ENCODE results near the gene DNM3.

The DNM3 gene

DNA sequence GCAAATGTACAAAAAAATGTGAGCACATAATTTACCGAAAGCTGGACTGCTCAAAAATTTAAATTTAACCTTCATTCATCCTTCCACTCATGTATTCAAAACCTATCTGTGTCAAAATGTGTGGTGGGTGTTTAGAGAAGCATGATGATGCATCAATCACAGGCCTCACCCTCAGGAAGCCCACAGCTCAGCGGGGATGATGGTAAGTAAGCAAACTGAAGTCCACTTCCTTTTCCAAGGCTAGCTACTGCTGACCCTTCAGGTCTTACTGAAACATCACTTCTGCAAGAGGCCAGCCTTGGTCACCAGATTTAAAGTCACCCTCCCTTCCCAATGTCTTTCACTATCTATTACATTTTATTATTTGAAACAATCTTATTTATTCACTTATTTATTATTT is 254.5 kb downstream of the DNM3 start:
- TF ChIP-seq, protein P1, sequence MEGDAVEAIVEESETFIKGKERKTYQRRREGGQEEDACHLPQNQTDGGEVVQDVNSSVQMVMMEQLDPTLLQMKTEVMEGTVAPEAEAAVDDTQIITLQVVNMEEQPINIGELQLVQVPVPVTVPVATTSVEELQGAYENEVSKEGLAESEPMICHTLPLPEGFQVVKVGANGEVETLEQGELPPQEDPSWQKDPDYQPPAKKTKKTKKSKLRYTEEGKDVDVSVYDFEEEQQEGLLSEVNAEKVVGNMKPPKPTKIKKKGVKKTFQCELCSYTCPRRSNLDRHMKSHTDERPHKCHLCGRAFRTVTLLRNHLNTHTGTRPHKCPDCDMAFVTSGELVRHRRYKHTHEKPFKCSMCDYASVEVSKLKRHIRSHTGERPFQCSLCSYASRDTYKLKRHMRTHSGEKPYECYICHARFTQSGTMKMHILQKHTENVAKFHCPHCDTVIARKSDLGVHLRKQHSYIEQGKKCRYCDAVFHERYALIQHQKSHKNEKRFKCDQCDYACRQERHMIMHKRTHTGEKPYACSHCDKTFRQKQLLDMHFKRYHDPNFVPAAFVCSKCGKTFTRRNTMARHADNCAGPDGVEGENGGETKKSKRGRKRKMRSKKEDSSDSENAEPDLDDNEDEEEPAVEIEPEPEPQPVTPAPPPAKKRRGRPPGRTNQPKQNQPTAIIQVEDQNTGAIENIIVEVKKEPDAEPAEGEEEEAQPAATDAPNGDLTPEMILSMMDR (IDR thresholded peaks at IDR 0.05): no peak

DNA sequence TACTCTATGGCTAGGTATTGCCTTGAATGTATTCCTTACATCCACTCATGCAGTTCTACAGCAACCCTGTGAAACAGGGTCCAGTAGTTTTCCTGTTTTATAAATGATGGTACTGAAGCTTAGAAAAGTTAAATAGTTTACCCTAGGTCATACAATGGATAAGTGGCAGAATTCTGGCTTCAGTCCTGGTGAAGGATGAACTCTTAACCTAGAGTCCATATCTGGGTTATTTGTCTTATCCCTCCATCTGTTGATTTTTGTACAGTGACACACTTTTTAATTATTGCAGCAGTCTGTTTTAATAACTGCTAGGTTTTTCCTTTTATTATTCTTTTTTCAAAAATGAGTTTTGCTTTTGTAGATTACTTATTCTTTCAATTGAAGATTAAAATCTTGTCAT is 263.9 kb downstream of the DNM3 start:
- TF ChIP-seq, protein P1 (IDR thresholded peaks at IDR 0.05): no peak

DNA sequence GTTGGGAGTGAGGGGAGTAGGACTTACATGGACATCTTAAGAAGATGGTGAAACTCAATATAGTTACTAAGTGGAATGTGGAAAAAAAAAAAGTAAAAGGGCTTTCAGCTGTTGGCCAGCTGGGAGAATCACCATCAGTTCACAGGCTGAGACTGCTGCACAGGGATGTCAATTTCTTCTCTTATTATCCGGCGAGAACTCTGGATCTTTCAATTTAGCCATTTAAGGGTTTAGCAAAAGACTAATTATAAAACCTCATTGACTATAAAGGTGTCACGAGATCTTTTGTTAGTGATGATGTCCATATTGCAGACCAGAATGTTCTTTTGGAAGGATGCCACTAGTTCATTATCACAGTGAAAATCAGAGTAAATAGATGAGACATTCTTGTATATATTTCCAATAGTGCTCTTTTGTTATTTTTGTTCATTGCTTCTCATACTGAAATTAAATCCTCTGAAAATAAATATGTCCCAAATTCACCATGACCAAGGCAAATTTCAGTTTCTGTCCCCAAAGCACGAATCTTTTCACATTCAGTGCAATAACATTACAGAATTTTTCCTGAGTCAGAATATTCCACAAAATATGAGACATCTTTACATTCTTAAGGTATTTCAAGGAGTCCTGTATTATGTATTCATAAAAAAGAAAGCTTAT is 266.1 kb downstream of the DNM3 start:
- TF ChIP-seq, protein P1 (IDR thresholded peaks at IDR 0.05): no peak

DNA sequence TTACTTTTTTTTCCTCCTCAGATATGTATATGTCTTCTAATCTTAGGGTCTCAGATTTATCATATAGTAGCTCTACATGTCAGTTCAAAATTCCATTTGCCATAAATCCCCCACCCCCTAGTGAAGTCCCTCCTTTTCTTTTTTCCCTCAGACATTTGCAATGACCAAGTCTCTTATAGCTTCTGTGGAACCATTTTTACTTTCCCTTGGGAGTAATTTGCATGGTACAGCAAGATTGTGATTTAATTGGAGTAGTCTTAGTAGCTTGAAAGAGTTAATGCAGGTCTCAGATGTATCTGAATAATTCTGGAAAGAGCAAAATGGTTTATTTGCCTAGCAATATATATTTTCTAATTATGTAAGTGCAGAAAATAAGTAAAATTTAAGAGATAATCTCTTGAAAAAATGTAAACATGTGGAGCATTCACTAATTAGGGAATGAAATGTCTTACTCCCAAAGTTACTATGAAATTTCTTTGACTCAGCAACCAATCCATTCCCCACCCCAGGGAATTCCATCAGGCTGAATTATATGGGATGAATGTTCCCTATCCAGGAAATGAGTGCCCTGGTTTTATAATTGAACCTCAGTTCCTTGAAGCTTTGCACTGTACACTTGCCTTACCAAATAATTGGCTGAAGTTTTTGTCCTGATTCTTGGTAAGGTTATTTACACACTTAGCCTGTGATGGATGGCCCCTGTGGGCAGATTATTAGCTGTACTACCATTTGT is 267.0 kb downstream of the DNM3 start:
- TF ChIP-seq, protein P1 (IDR thresholded peaks at IDR 0.05): no peak

DNA sequence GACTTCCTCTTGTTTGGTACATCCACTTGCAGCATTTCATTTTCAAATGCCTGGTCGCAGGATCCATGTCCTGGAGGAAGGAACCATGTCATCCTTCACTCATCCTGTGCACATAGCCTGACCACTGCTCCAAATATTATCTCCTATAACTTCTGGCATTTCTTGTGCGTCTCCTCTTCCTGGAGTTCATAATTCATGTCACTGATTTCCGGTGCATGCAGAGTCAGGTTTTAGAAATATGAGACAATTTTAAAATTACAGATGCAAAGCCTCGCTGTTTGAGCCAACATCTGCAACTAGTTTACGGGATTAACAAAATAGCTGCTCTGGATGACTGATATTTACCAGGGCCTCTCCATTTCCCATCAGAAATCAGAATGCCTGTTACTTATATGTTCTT is 268.1 kb downstream of the DNM3 start:
- TF ChIP-seq, protein P1 (IDR thresholded peaks at IDR 0.05): no peak

DNA sequence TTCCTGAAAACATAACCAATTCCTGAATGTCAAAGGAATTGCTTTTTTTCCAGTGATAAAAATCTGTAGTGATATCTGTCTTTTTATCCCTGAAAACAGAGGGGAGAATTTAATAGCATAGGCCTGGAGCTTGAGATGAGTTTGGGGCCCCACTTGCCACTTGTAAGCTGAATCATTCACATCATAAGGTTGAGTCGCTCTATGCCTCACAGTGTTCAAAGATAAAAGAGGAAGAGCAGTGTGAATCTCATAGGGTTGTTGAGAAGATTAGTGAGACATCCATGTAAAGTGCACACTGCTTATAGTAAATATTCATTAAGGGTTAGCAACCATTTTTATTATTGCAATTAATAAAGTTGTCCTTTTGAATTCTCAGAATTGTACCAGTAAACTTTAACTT is 271.3 kb downstream of the DNM3 start:
- TF ChIP-seq, protein P1 (IDR thresholded peaks at IDR 0.05): no peak

DNA sequence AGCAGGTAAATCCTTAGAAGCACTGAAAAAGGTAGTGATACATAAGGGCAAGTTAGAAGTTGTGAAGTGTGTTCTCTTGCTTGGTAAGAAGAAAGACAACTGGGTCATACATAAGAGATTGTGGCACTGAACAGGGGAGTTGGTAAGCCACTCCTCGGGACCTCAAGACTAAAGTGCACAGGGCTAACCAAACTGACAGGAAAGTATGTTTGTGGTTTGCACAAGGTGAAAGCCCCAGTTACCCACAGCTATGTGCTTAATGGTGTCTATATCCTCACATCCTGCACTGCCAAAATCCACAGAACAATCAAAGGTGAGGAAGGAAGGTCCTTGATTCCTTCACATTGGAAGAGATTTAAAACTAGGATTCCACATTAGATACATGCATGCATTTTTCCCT is 276.5 kb downstream of the DNM3 start:
- TF ChIP-seq, protein P1 (IDR thresholded peaks at IDR 0.05): no peak

Data from LNCAP (cell line).